KOPT-K1 (cell line): ENCODE results near the gene SUPT16H.
A peak's percentile ranks its signal among the peaks of the same experiment; 100 is the strongest.
"Not testable (repeated sequence)": the region's sequence is repeated elsewhere in the genome, so short reads cannot be mapped to it uniquely, and the experiment has no call there.

Source experiments
- H3K27ac ChIP-seq: fragments of 200-600 bp; sonication (generic); 2 replicates; pipeline ENCODE4 v1.5.1; 2016; ENCODE audit warnings: antibody characterized with exemption, mild to moderate bottlenecking, low read depth, low read length; ENCODE audit not compliant: poor library complexity, severe bottlenecking
- H3K36me3 ChIP-seq: fragments of 200-600 bp; sonication (generic); 2 replicates; pipeline ENCODE4 v1.5.1; 2017; ENCODE audit warnings: antibody characterized with exemption, mild to moderate bottlenecking, low read length, moderate library complexity; ENCODE audit not compliant: insufficient read depth
- H3K9me3 ChIP-seq: fragments of 200-600 bp; sonication (generic); 2 replicates; pipeline ENCODE4 v1.5.1; 2017; ENCODE audit warnings: antibody characterized with exemption, low read length, mild to moderate bottlenecking; ENCODE audit not compliant: insufficient read depth, poor library complexity, severe bottlenecking

Gene SUPT16H

GRCh38 chr14:21332950-21333349 lies 50.9 kb downstream of the SUPT16H start:
- Histone ChIP-seq H3K36me3 (no peaks in the 10 kb centered on the region), H3K27ac (no peak overlapping the region), H3K9me3 (no peaks in the 10 kb centered on the region)

GRCh38 chr14:21326972-21327371 lies 56.8 kb downstream of the SUPT16H start:
- H3K9me3 ChIP-seq: no peaks in the 10 kb centered on the region
- no peaks in the 10 kb centered on the region for H3K36me3 ChIP-seq
- no peak overlapping the region for H3K27ac ChIP-seq

- no peaks in the 10 kb centered on the region for H3K9me3 ChIP-seq
- H3K27ac ChIP-seq: no peak overlapping the region
- H3K36me3 ChIP-seq: no peaks in the 10 kb centered on the region
Observed at GRCh38 chr14:21322716-21323115, 61.1 kb downstream of the SUPT16H start.

- no peak overlapping the region for H3K27ac ChIP-seq
- no peaks in the 10 kb centered on the region for H3K36me3 ChIP-seq
- H3K9me3 ChIP-seq: no peaks in the 10 kb centered on the region
Observed at GRCh38 chr14:21320913-21321312, 62.9 kb downstream of the SUPT16H start.

DNA sequence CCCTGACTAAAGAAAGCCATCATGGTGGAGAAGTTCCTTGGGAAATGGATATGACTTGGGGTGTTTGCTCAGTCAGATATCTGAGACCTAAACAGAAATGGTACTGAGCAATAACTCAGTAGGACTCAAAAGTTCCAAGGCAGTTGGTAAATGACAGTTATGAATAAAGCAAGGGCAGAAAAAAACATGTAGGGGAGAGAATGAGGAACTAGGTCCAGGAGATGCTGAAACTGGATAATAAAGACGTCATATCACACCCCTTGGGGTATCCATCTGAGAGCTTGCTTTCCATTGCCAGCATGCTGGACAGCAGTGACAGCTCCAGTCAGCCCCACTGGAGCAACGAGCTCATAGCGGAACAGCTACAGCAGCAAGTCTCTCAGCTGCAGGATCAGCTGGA lies 66.4 kb downstream of the SUPT16H start:
- Histone ChIP-seq H3K9me3 (no peaks in the 10 kb centered on the region), H3K27ac (no peak overlapping the region), H3K36me3 (no peaks in the 10 kb centered on the region)

DNA sequence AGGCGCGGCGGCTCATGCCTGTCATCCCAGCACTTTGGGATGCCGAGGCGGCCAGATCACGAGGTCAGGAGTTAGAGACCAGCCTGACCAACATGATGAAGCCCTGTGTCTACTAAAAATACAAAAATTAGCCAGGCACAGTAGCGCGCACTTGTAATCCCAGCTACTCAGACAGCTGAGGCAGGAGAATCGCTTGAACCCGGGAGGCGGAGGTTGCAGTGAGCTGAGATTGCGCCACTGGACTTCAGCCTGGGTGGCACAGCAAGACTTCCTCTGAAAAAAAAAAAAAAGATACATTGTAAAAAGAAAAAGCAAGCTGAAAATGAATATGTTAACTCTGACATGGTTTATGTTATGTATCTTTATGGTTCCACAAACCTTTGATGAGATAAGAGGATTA lies 70.3 kb downstream of the SUPT16H start:
- H3K9me3 ChIP-seq: no peaks in the 10 kb centered on the region
- H3K27ac ChIP-seq: no peak overlapping the region
- H3K36me3 ChIP-seq: no peaks in the 10 kb centered on the region

DNA sequence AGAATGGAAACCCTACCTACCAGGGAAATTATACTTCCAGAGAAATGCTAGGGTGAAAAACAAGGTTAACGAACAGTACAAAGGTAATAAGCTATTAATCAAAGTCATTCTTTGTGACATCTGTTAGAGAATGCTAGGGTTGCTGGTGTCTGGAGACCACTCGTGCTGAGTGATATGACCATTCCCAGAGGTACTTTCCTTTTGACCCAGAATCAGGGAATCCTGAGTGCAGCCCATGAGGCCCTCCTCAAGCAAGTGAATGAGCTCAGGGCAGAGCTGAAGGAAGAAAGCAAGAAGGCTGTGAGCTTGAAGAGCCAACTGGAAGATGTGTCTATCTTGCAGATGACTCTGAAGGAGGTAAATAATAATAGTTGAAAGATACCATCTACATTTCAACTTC lies 72.2 kb downstream of the SUPT16H start:
- H3K9me3 ChIP-seq: no peaks in the 10 kb centered on the region
- no peaks in the 10 kb centered on the region for H3K36me3 ChIP-seq
- no peak overlapping the region for H3K27ac ChIP-seq

DNA sequence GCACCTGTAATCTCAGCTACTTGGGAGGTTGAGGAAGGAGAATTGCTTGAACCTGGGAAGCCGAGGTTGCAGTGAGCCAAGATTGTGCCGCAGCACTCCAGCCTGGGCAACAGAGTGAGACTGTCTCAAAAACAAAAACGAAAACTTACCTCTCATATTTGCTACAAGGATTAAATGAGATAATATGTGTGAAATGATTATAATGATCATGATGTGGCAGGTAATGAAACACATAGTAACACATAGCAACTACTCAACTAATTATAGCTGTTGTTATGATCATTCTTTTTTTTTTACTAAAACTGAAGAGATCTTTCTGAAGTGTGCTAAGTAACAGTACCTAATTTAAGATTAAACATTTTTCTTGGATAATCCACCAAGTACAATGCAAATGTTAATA lies 73.9 kb downstream of the SUPT16H start:
- Histone ChIP-seq H3K9me3 (no peaks in the 10 kb centered on the region), H3K27ac (no peak overlapping the region), H3K36me3 (no peaks in the 10 kb centered on the region)

DNA sequence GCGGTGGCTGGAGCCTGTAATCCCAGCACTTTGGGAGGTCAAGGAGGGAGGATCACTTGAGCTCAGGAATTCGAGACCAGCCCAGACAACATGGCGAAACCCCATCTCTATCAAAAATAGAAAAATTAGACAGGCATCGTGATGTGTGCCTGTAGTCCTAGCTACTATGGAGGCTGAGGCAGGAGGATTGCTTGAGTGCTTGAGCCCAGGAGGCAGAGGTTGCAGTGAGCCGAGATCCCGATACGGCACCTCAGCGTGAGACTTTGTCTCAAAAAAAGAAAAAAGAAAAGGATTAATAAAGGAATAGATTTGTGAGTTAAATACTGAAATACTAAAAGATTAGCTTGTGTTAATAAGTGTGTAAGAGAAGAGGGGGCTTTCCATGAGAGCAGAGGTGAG lies 74.6 kb downstream of the SUPT16H start:
- H3K36me3 ChIP-seq: no peaks in the 10 kb centered on the region
- H3K9me3 ChIP-seq: no peaks in the 10 kb centered on the region
- peak overlapping the region; percentile 26 for H3K27ac ChIP-seq

GRCh38 chr14:21308479-21309237 lies 75.2 kb downstream of the SUPT16H start:
- H3K27ac ChIP-seq: peak overlapping the region; percentile 26
- no peaks in the 10 kb centered on the region for H3K9me3 ChIP-seq
- no peaks in the 10 kb centered on the region for H3K36me3 ChIP-seq

GRCh38 chr14:21308132-21308478 lies 75.7 kb downstream of the SUPT16H start:
- Histone ChIP-seq H3K9me3 (no peaks in the 10 kb centered on the region), H3K36me3 (no peaks in the 10 kb centered on the region), H3K27ac (no peak overlapping the region)

DNA sequence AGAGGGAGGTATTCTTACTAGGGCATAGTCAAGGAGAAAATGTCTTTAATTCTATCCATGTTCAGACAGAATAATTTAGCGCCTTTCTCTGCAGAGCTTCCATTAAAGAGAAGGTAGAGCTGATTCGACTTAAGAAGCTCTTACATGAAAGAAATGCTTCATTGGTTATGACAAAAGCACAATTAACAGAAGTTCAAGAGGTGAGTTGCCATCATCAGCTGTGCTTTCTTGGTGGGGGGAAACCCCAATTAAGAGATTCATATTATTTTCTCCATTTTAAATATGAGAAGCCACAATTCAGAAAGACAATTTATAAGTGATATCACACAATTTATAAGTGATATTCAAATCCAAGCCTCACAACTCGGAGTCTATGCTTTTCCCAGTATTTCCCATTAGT lies 76.2 kb downstream of the SUPT16H start:
- Histone ChIP-seq H3K36me3 (no peaks in the 10 kb centered on the region), H3K9me3 (no peaks in the 10 kb centered on the region), H3K27ac (no peak overlapping the region)

DNA sequence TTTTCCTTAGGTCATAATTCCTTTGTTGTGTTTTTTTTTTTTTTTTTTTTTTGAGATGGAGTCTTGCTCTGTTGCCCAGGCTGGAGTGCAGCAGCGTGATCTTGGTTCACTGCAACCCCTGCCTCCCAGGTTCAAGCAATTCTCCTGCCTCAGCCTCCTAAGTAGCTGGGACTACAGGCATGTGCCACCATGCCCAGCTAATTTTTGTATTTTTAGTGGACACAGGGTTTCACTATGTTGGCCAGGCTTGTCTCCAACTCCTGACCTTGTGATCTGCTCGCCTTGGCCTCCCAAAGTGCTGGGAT lies 81.0 kb downstream of the SUPT16H start:
- not testable (repeated sequence) for H3K27ac ChIP-seq, H3K9me3 ChIP-seq, H3K36me3 ChIP-seq

DNA sequence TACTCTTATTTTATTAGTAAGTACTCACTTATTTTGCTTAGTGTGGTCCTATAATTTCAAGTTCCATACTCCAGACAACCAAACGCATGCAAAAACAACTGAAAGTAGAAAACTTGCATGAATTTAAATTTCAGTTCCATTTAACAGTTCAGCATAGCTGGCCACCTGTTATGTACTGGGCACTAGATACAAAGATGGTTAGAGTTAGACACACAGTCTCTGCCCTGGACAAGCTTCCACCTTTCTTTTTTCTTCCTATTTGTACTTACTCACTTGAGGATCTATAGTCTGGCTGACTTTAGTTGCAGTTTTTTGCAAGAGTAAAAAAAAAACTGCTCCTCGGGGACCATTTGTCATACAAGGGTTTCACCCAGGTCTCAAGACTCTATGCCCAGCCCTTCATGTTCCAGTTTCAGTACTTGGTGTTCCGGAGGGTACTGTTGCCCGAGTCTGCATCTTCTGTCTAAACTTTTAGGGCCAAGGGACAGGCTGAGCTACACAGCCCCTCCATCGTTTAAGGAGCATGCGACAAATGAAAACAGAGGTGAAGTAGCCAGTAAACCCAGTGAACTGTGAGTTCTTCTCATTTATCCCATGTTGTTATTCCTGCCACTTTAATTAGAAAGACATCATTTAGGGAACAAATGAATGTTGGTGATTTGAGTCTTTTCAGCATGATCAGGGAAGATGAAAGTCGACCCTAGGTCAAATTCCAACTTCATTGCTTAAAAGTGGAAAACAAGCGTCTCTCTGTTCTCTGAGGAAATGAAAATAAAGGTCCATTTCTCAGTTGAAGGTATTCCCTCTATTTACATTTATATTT lies 81.6 kb downstream of the SUPT16H start:
- Histone ChIP-seq H3K9me3 (no peaks in the 10 kb centered on the region), H3K36me3 (no peaks in the 10 kb centered on the region), H3K27ac (no peak overlapping the region)
